H9 (cell line): ENCODE results near the gene PPIL6. TPM values are rescaled to one million over a fixed set of nuclear protein-coding genes. Genes with fewer than 3 reads are reported as not detected.

ENCODE experiments used
- DNase-seq: peaks from one replicate; pipeline ENCODE4 v3.0.0-alpha.2; 2017
- H2AFZ ChIP-seq: one replicate; pipeline ENCODE4 v1.6.1; 2013; ENCODE audit warnings: mild to moderate bottlenecking, low read length, control low read depth, moderate library complexity
- H2AK5ac ChIP-seq: 2 replicates; pipeline ENCODE4 v1.6.1; 2013; ENCODE audit warnings: low read length, control low read depth, mixed read lengths; ENCODE audit not compliant: insufficient read length
- H2BK120ac ChIP-seq: one replicate; pipeline ENCODE4 v1.6.1; 2013; ENCODE audit warnings: low read depth, mild to moderate bottlenecking, low read length, control low read depth, inconsistent platforms; ENCODE audit not compliant: poor library complexity, severe bottlenecking
- H2BK12ac ChIP-seq: 2 replicates; pipeline ENCODE4 v1.6.1; 2013; ENCODE audit warnings: low read length, control low read depth, mixed read lengths, low read depth; ENCODE audit not compliant: insufficient read length
- H2BK15ac ChIP-seq: 2 replicates; pipeline ENCODE4 v1.6.1; 2013; ENCODE audit warnings: low read depth, low read length, control low read depth
- H2BK20ac ChIP-seq: one replicate; pipeline ENCODE4 v1.6.1; 2013; ENCODE audit warnings: low read depth, mild to moderate bottlenecking, low read length, control low read depth, inconsistent platforms; ENCODE audit not compliant: poor library complexity, severe bottlenecking
- H2BK5ac ChIP-seq: 2 replicates; pipeline ENCODE4 v1.6.1; 2013; ENCODE audit warnings: low read length, control low read depth, mixed read lengths; ENCODE audit not compliant: insufficient read length
- H3K14ac ChIP-seq: 2 replicates; pipeline ENCODE4 v1.6.1; 2013; ENCODE audit warnings: low read length, control low read depth; ENCODE audit not compliant: insufficient read depth
- H3K18ac ChIP-seq: 2 replicates; pipeline ENCODE4 v1.6.1; 2013; ENCODE audit warnings: low read depth, mild to moderate bottlenecking, mixed read lengths, low read length, control low read depth; ENCODE audit not compliant: insufficient read length
- H3K23ac ChIP-seq: 2 replicates; pipeline ENCODE4 v1.6.1; 2013; ENCODE audit warnings: low read length, control low read depth, mixed read lengths, low read depth; ENCODE audit not compliant: insufficient read length
- H3K23me2 ChIP-seq: 2 replicates; pipeline ENCODE4 v1.6.1; 2013; ENCODE audit warnings: low read depth, mild to moderate bottlenecking, mixed read lengths, low read length, control low read depth; ENCODE audit not compliant: insufficient read length, poor library complexity, severe bottlenecking
- H3K27ac ChIP-seq: 2 replicates; pipeline ENCODE4 v1.5.1; 2013; ENCODE audit warnings: low read length, control low read depth, mixed read lengths, low read depth; ENCODE audit not compliant: insufficient read length
- H3K27me3 ChIP-seq: 2 replicates; pipeline ENCODE4 v1.6.1; 2013; ENCODE audit warnings: low read length, control low read depth, inconsistent platforms; ENCODE audit not compliant: insufficient read depth
- H3K4ac ChIP-seq: 2 replicates; pipeline ENCODE4 v1.6.1; 2013; ENCODE audit warnings: low read depth, mild to moderate bottlenecking, control low read depth, inconsistent platforms, low read length, moderate library complexity
- H3K4me1 ChIP-seq: 2 replicates; pipeline ENCODE4 v1.6.1; 2013; ENCODE audit warnings: low read length, control low read depth, inconsistent platforms; ENCODE audit not compliant: insufficient read depth
- H3K4me2 ChIP-seq: 2 replicates; pipeline ENCODE4 v1.6.1; 2013; ENCODE audit warnings: low read length, control low read depth, mixed read lengths; ENCODE audit not compliant: insufficient read length, insufficient read depth
- H3K56ac ChIP-seq: 2 replicates; pipeline ENCODE4 v1.6.1; 2013; ENCODE audit warnings: low read depth, mild to moderate bottlenecking, mixed read lengths, low read length, control low read depth; ENCODE audit not compliant: insufficient read length
- H3K79me1 ChIP-seq: 2 replicates; pipeline ENCODE4 v1.6.1; 2013; ENCODE audit warnings: low read depth, mild to moderate bottlenecking, moderate library complexity, low read length, control low read depth, inconsistent platforms; ENCODE audit not compliant: insufficient read depth, poor library complexity, severe bottlenecking
- H3K79me2 ChIP-seq: 2 replicates; pipeline ENCODE4 v1.6.1; 2013; ENCODE audit warnings: low read length, control low read depth, inconsistent platforms; ENCODE audit not compliant: insufficient read depth
- H3K9ac ChIP-seq: 2 replicates; pipeline ENCODE4 v1.6.1; 2013; ENCODE audit warnings: low read length, control low read depth, mixed read lengths; ENCODE audit not compliant: insufficient read length; ENCODE audit errors: extremely low read depth
- H3K9me3 ChIP-seq: one replicate; pipeline ENCODE4 v1.6.1; 2013; ENCODE audit warnings: low read depth, low read length, inconsistent platforms; ENCODE audit not compliant: control insufficient read depth
- H3T11ph ChIP-seq: one replicate; pipeline ENCODE4 v1.6.1; 2013; ENCODE audit warnings: mild to moderate bottlenecking, low read length, control low read depth, inconsistent platforms
- H4K20me1 ChIP-seq: one replicate; pipeline ENCODE4 v1.6.1; 2013; ENCODE audit not compliant: control insufficient read depth, insufficient read length, insufficient read depth
- H4K5ac ChIP-seq: 2 replicates; pipeline ENCODE4 v1.6.1; 2013; ENCODE audit warnings: low read depth, mild to moderate bottlenecking, mixed read lengths, low read length, control low read depth; ENCODE audit not compliant: insufficient read length
- H4K8ac ChIP-seq: replicated peaks from 2 replicates; pipeline ENCODE4 v1.6.1; 2013; ENCODE audit warnings: low read length, control low read depth, mixed read lengths, low read depth; ENCODE audit not compliant: insufficient read length
- H4K91ac ChIP-seq: 2 replicates; pipeline ENCODE4 v1.6.1; 2013; ENCODE audit warnings: low read depth, mild to moderate bottlenecking, moderate library complexity, mixed read lengths, low read length, control low read depth; ENCODE audit not compliant: insufficient read length
- H3K27ac Mint-ChIP-seq, 3 experiments: 2 replicates in 2 of 3; 3 replicates in 1 of 3; pipeline ENCODE4 v1.8.0; 2020 to 2021; ENCODE audit warnings: mixed read lengths in 3 of 3, mild to moderate bottlenecking in 1 of 3, moderate library complexity in 1 of 3
- H3K27me3 Mint-ChIP-seq: 2 replicates; pipeline ENCODE4 v1.8.0; 2021; ENCODE audit warnings: low read depth, mild to moderate bottlenecking, moderate library complexity, mixed read lengths
- H3K36me3 Mint-ChIP-seq, 3 experiments: 2 replicates in 2 of 3; 3 replicates in 1 of 3; pipeline ENCODE4 v1.8.0; 2020 to 2021; ENCODE audit warnings: low read depth in 3 of 3, mixed read lengths in 3 of 3; ENCODE audit not compliant: insufficient read depth in 1 of 3
- H3K4me1 Mint-ChIP-seq, 2 experiments: 2 replicates each; pipeline ENCODE4 v1.8.0; 2020; ENCODE audit warnings: mixed read lengths in 2 of 2
- H3K4me3 Mint-ChIP-seq, 2 experiments: 2 replicates in 1 of 2; 3 replicates in 1 of 2; pipeline ENCODE4 v1.8.0; 2020 to 2021; ENCODE audit warnings: mild to moderate bottlenecking in 2 of 2, mixed read lengths in 2 of 2, moderate library complexity in 1 of 2
- H3K9me3 Mint-ChIP-seq, 2 experiments: 2 replicates in 1 of 2; 3 replicates in 1 of 2; pipeline ENCODE4 v1.8.0; 2020; ENCODE audit warnings: mild to moderate bottlenecking in 2 of 2, mixed read lengths in 2 of 2, moderate library complexity in 1 of 2
- CTCF ChIP-seq: fragments of 200-600 bp; sonication (generic); conservative IDR thresholded peaks from 3 replicates; pipeline ENCODE4 v1.8.0; 2021; ENCODE audit warnings: antibody characterized with exemption, mild to moderate bottlenecking
- WGBS: extraction: QIAGEN DNeasy Blood & Tissue Kit; methylation state at CpG from one replicate; pipeline ENCODE4 v1.1.7; 2013; ENCODE audit warnings: missing lambda C conversion rate, low lambda C conversion rate, mixed read lengths; ENCODE audit not compliant: insufficient read length; ENCODE audit errors: extremely low coverage; 5-methylcytosine and 5-hydroxymethylcytosine counted together
- total RNA-seq: library from RNA; stranded (reverse); gene quantifications from 2 replicates; pipeline ENCODE4 v1.2.1, GENCODE V29; 2021

PPIL6 gene
- total RNA-seq, 1 experiment from 2014 or later, result 1.0 TPM

- Mint-ChIP-seq H3K36me3 (peaks cover 41 to 92% (median 89%) of the 10 kb centered on the region in 3 experiments), H3K27me3 (no peaks in the 10 kb centered on the region), H3K27ac (no peak overlapping the region), H3K4me1 (peaks cover 25 to 31% of the 10 kb centered on the region in 2 experiments), H3K9me3 (no peaks in the 10 kb centered on the region), H3K4me3 (no peak overlapping the region)
- H2BK15ac ChIP-seq, result no peak overlapping the region
- no peak overlapping the region for H2AK5ac ChIP-seq
- H2BK20ac ChIP-seq, result no peak overlapping the region
- no peak overlapping the region for H3K14ac ChIP-seq
- H3K23me2 ChIP-seq, result no peaks in the 10 kb centered on the region
- H3K23ac ChIP-seq, result no peak overlapping the region
- H3K79me1 ChIP-seq, result no peaks in the 10 kb centered on the region
- H4K20me1 ChIP-seq, result no peaks in the 10 kb centered on the region
- H3K18ac ChIP-seq, result no peak overlapping the region
- H4K8ac ChIP-seq, result no peak overlapping the region
- no peak overlapping the region for H2BK12ac ChIP-seq
- H3K4me2 ChIP-seq, result no peak overlapping the region
- H3K27ac ChIP-seq, result no peak overlapping the region
- no peak overlapping the region for H3K4ac ChIP-seq
- TF ChIP-seq CTCF, result no peak
- H2AFZ ChIP-seq, result no peak overlapping the region
- H4K91ac ChIP-seq, result no peak overlapping the region
- no peak for DNase-seq
- peaks cover 3% of the 10 kb centered on the region; the same call in 1 of the 2 replicates for H3K4me1 ChIP-seq
- H3K79me2 ChIP-seq, result peaks cover 11% of the 10 kb centered on the region; the same call in 1 of the 2 replicates
- no peak overlapping the region for H3K9ac ChIP-seq
- no peak overlapping the region for H4K5ac ChIP-seq
- H3K56ac ChIP-seq, result no peak overlapping the region
- H3K27me3 ChIP-seq, result no peaks in the 10 kb centered on the region
- no peak overlapping the region for H2BK120ac ChIP-seq
- no peaks in the 10 kb centered on the region for H3K9me3 ChIP-seq
- H2BK5ac ChIP-seq, result no peak overlapping the region
- WGBS, result no CpG with 5 or more reads among the region's 4 CpGs
- no peak overlapping the region for H3T11ph ChIP-seq
These were observed 34.6 kb upstream of the PPIL6 start for GRCh38 chr6:109474995-109475394.
